Measurements from ENCODE around the gene CHRDL2. TPM values are rescaled to one million over a fixed set of nuclear protein-coding genes. Genes with fewer than 3 reads are reported as not detected.

Gene CHRDL2
- total RNA-seq, 1 experiment from 2014 or later: not detected

- no peaks in the 10 kb centered on the region for H3K36me3 ChIP-seq
- H3K9me3 ChIP-seq (replicated peaks): no peaks in the 10 kb centered on the region
- peaks cover 5% of the 10 kb centered on the region for H3K4me1 ChIP-seq (replicated peaks)
- no peak overlapping the region for H3K4me3 ChIP-seq
- H3K27ac ChIP-seq: no peak overlapping the region
- no peaks in the 10 kb centered on the region for H3K27me3 ChIP-seq (replicated peaks)
- no peak for DNase-seq (ENCODE audit: low read depth in 1 of 2, low spot score in 2 of 2)
These were observed 35.4 kb downstream of the CHRDL2 start for GRCh38 chr11:74695705-74696280.

- no peak for DNase-seq (ENCODE audit: low read depth in 1 of 2, low spot score in 2 of 2)
- no peak overlapping the region for H3K27ac ChIP-seq
These were observed 36.9 kb downstream of the CHRDL2 start for GRCh38 chr11:74694136-74694930.

GRCh38 chr11:74693531-74693930 lies 37.7 kb downstream of the CHRDL2 start:
- Histone ChIP-seq H3K4me3 (no peak overlapping the region), H3K4me1 (replicated peaks) (peaks cover 16% of the 10 kb centered on the region), H3K9me3 (replicated peaks) (no peaks in the 10 kb centered on the region), H3K36me3 (no peaks in the 10 kb centered on the region), H3K27ac (no peak overlapping the region), H3K27me3 (replicated peaks) (no peaks in the 10 kb centered on the region)
- no peak for DNase-seq (ENCODE audit: low read depth in 1 of 2, low spot score in 2 of 2)

More at GRCh38 chr11:74694136-74694930, 36.9 kb downstream of the CHRDL2 start:
- no peaks in the 10 kb centered on the region for H3K9me3 ChIP-seq (replicated peaks)
- H3K4me3 ChIP-seq: no peak overlapping the region
- H3K36me3 ChIP-seq: no peaks in the 10 kb centered on the region
- H3K27me3 ChIP-seq (replicated peaks): no peaks in the 10 kb centered on the region
- peaks cover 12% of the 10 kb centered on the region for H3K4me1 ChIP-seq (replicated peaks)

- no peaks in the 10 kb centered on the region for H3K9me3 ChIP-seq (replicated peaks)
- no peaks in the 10 kb centered on the region for H3K27me3 ChIP-seq (replicated peaks)
- H3K4me3 ChIP-seq: no peak overlapping the region
- no peak overlapping the region for H3K27ac ChIP-seq
- H3K4me1 ChIP-seq (replicated peaks): peaks cover 30% of the 10 kb centered on the region
- H3K36me3 ChIP-seq: no peaks in the 10 kb centered on the region
- DNase-seq (ENCODE audit: low read depth in 1 of 2, low spot score in 2 of 2): no peak
These were observed 39.5 kb downstream of the CHRDL2 start for GRCh38 chr11:74691755-74692154.

GRCh38 chr11:74689666-74690065 lies 41.6 kb downstream of the CHRDL2 start:
- Histone ChIP-seq H3K27me3 (replicated peaks) (no peaks in the 10 kb centered on the region), H3K27ac (no peak overlapping the region), H3K9me3 (replicated peaks) (no peaks in the 10 kb centered on the region), H3K4me3 (no peak overlapping the region), H3K4me1 (replicated peaks) (peaks cover 33% of the 10 kb centered on the region), H3K36me3 (no peaks in the 10 kb centered on the region)
- DNase-seq (ENCODE audit: low read depth in 1 of 2, low spot score in 2 of 2): no peak

GRCh38 chr11:74687237-74688023 lies 43.8 kb downstream of the CHRDL2 start:
- DNase-seq (ENCODE audit: low read depth in 1 of 2, low spot score in 2 of 2): peak; percentile 52 to 58

GRCh38 chr11:74686792-74687191 lies 44.4 kb downstream of the CHRDL2 start:
- Histone ChIP-seq H3K4me3 (no peak overlapping the region), H3K4me1 (replicated peaks) (peaks cover 33% of the 10 kb centered on the region), H3K27ac (peak overlapping the region; percentile 62), H3K27me3 (replicated peaks) (no peaks in the 10 kb centered on the region), H3K36me3 (no peaks in the 10 kb centered on the region), H3K9me3 (replicated peaks) (no peaks in the 10 kb centered on the region)
- DNase-seq (ENCODE audit: low read depth in 1 of 2, low spot score in 2 of 2): no peak

More at GRCh38 chr11:74687237-74688023, 43.8 kb downstream of the CHRDL2 start:
- peaks cover 33% of the 10 kb centered on the region for H3K4me1 ChIP-seq (replicated peaks)
- no peaks in the 10 kb centered on the region for H3K27me3 ChIP-seq (replicated peaks)
- no peak overlapping the region for H3K4me3 ChIP-seq
- H3K27ac ChIP-seq: peak overlapping the region; percentile 62
- H3K9me3 ChIP-seq (replicated peaks): no peaks in the 10 kb centered on the region
- H3K36me3 ChIP-seq: no peaks in the 10 kb centered on the region

GRCh38 chr11:74685905-74686304 lies 45.3 kb downstream of the CHRDL2 start:
- Histone ChIP-seq H3K4me1 (replicated peaks) (peaks cover 33% of the 10 kb centered on the region), H3K9me3 (replicated peaks) (no peaks in the 10 kb centered on the region), H3K4me3 (no peak overlapping the region), H3K27me3 (replicated peaks) (no peaks in the 10 kb centered on the region), H3K36me3 (no peaks in the 10 kb centered on the region), H3K27ac (no peak overlapping the region)
- DNase-seq (ENCODE audit: low read depth in 1 of 2, low spot score in 2 of 2): no peak

GRCh38 chr11:74685338-74685737 lies 45.9 kb downstream of the CHRDL2 start:
- H3K27ac ChIP-seq: no peak overlapping the region
- no peaks in the 10 kb centered on the region for H3K36me3 ChIP-seq
- DNase-seq (ENCODE audit: low read depth in 1 of 2, low spot score in 2 of 2): no peak
- no peaks in the 10 kb centered on the region for H3K9me3 ChIP-seq (replicated peaks)
- H3K4me1 ChIP-seq (replicated peaks): peaks cover 33% of the 10 kb centered on the region
- H3K4me3 ChIP-seq: no peak overlapping the region
- H3K27me3 ChIP-seq (replicated peaks): no peaks in the 10 kb centered on the region

- no peak overlapping the region for H3K27ac ChIP-seq
- no peaks in the 10 kb centered on the region for H3K27me3 ChIP-seq (replicated peaks)
These were observed 46.6 kb downstream of the CHRDL2 start for GRCh38 chr11:74684661-74685060.

GRCh38 chr11:74683941-74684481 lies 47.2 kb downstream of the CHRDL2 start:
- H3K36me3 ChIP-seq: no peaks in the 10 kb centered on the region
- H3K27me3 ChIP-seq (replicated peaks): no peaks in the 10 kb centered on the region
- no peak overlapping the region for H3K27ac ChIP-seq
- peaks cover 25% of the 10 kb centered on the region for H3K4me1 ChIP-seq (replicated peaks)
- no peaks in the 10 kb centered on the region for H3K9me3 ChIP-seq (replicated peaks)
- H3K4me3 ChIP-seq: no peak overlapping the region
- no peak for DNase-seq (ENCODE audit: low read depth in 1 of 2, low spot score in 2 of 2)

More at GRCh38 chr11:74684661-74685060, 46.6 kb downstream of the CHRDL2 start:
- DNase-seq (ENCODE audit: low read depth in 1 of 2, low spot score in 2 of 2): no peak
- peaks cover 30% of the 10 kb centered on the region for H3K4me1 ChIP-seq (replicated peaks)
- H3K36me3 ChIP-seq: no peaks in the 10 kb centered on the region
- H3K9me3 ChIP-seq (replicated peaks): no peaks in the 10 kb centered on the region
- no peak overlapping the region for H3K4me3 ChIP-seq

GRCh38 chr11:74683279-74683871 lies 47.9 kb downstream of the CHRDL2 start:
- no peak overlapping the region for H3K27ac ChIP-seq
- H3K36me3 ChIP-seq: no peaks in the 10 kb centered on the region
- H3K27me3 ChIP-seq (replicated peaks): no peaks in the 10 kb centered on the region
- no peaks in the 10 kb centered on the region for H3K9me3 ChIP-seq (replicated peaks)
- H3K4me3 ChIP-seq: no peak overlapping the region
- H3K4me1 ChIP-seq (replicated peaks): peaks cover 21% of the 10 kb centered on the region
- no peak for DNase-seq (ENCODE audit: low read depth in 1 of 2, low spot score in 2 of 2)

- no peak for DNase-seq (ENCODE audit: low read depth in 1 of 2, low spot score in 2 of 2)
- H3K27ac ChIP-seq: no peak overlapping the region
- H3K27me3 ChIP-seq (replicated peaks): no peaks in the 10 kb centered on the region
- H3K36me3 ChIP-seq: no peaks in the 10 kb centered on the region
- no peak overlapping the region for H3K4me3 ChIP-seq
- peaks cover 15% of the 10 kb centered on the region for H3K4me1 ChIP-seq (replicated peaks)
- H3K9me3 ChIP-seq (replicated peaks): no peaks in the 10 kb centered on the region
These were observed 48.4 kb downstream of the CHRDL2 start for GRCh38 chr11:74682731-74683278.
